Fibroblast of lung (primary cell): ENCODE results near the gene ATP1B2.

ENCODE experiments used
- EZH2 ChIP-seq: IDR thresholded peaks from 2 replicates; pipeline ENCODE4 v1.5.1; 2012; ENCODE audit warnings: low read length, control low read depth, mild to moderate bottlenecking; ENCODE audit errors: missing control alignments
- TF ChIP-seq, protein P1 (sequence below), 2 donors: IDR thresholded peaks in 1 of 2; conservative IDR thresholded peaks in 1 of 2; 1 replicate in 1 of 2; 2 replicates in 1 of 2; pipeline ENCODE4 v1.5.1; 2011 to 2012; ENCODE audit warnings: low read length in 2 of 2, control low read depth in 1 of 2, inconsistent platforms in 1 of 2, low read depth in 1 of 2, mild to moderate bottlenecking in 1 of 2

DNA sequence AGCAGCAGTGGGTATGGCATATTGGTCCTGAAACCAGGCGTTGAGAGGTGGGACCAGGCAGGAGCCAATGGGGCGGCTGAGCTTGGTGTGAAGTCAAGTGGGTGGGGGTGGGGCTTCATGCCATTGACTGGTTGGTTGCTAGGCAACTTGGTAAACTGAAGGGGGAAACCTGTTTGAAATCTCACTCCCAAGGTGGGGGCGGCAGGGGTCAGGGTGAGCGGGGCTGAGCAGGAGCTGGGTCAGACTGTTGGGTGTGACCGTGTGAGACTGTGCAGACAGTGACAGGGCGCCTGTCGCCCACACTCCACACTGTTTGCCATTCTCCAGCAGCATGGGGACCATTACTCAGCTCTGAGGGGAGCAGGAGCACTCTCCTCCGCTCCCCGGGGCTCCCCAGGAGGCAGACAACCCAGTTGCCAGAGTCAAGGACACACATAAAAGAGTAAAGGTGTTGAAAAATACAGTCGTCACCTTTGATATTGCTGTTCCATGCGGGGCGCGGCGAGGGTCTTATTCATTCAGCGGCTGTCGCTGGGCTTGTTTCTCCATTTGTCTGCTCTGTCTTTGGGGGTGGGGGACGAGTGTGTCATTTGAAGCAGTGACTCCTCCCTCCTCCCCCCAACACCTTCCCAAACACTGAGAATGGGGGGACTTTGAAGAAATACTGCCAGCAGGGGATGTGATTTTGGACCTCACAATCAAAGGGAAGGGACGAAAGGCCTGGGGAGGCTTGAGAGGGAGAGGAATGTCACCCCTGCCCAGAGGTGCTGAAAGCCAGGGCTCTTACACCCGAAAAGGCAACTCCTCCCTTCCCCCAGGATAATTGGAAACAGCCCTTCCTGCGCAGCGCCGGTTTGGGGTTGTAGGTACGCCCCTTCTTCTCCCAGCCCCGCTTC is 53.1 kb downstream of the ATP1B2 start:
- TF ChIP-seq, protein P1, sequence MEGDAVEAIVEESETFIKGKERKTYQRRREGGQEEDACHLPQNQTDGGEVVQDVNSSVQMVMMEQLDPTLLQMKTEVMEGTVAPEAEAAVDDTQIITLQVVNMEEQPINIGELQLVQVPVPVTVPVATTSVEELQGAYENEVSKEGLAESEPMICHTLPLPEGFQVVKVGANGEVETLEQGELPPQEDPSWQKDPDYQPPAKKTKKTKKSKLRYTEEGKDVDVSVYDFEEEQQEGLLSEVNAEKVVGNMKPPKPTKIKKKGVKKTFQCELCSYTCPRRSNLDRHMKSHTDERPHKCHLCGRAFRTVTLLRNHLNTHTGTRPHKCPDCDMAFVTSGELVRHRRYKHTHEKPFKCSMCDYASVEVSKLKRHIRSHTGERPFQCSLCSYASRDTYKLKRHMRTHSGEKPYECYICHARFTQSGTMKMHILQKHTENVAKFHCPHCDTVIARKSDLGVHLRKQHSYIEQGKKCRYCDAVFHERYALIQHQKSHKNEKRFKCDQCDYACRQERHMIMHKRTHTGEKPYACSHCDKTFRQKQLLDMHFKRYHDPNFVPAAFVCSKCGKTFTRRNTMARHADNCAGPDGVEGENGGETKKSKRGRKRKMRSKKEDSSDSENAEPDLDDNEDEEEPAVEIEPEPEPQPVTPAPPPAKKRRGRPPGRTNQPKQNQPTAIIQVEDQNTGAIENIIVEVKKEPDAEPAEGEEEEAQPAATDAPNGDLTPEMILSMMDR (conservative IDR thresholded peaks at IDR 0.05 in 1 of 2, IDR thresholded peaks at IDR 0.05 in 1 of 2; ENCODE audit: low read depth in 1 of 2, low read length in 2 of 2) = no peak
- TF ChIP-seq EZH2 = no peak
